Mesenchymal stem cell (in vitro differentiated cells and primary cell): ENCODE data around the gene GOLGA6L10.

Experiments used
- DNase-seq: peaks from one replicate; pipeline ENCODE4 v3.0.0-alpha.2; 2013
- H2AFZ ChIP-seq: one replicate; pipeline ENCODE4 v1.6.1; 2013; ENCODE audit warnings: low read depth, mild to moderate bottlenecking, control low read depth, inconsistent platforms, low read length, moderate library complexity
- H2AK5ac ChIP-seq: 2 replicates; pipeline ENCODE4 v1.6.1; 2013; ENCODE audit warnings: low read length, moderate library complexity, mild to moderate bottlenecking, inconsistent platforms; ENCODE audit not compliant: severe bottlenecking
- H2BK120ac ChIP-seq: one replicate; pipeline ENCODE4 v1.6.1; 2013; ENCODE audit warnings: low read depth, mild to moderate bottlenecking, inconsistent platforms, low read length, moderate library complexity
- H2BK12ac ChIP-seq, 2 experiments: one replicate each; pipeline ENCODE4 v1.6.1; 2013; ENCODE audit warnings: inconsistent platforms in 2 of 2, low read length in 2 of 2, mild to moderate bottlenecking in 2 of 2, moderate library complexity in 2 of 2, control low read depth in 1 of 2
- H2BK15ac ChIP-seq: one replicate; pipeline ENCODE4 v1.6.1; 2013; ENCODE audit warnings: mild to moderate bottlenecking, low read depth, inconsistent platforms; ENCODE audit not compliant: poor library complexity, severe bottlenecking
- H2BK5ac ChIP-seq: 2 replicates; pipeline ENCODE4 v1.6.1; 2013; ENCODE audit warnings: low read depth, mild to moderate bottlenecking, low read length, control low read depth, inconsistent platforms; ENCODE audit not compliant: poor library complexity, severe bottlenecking
- H3K14ac ChIP-seq, 2 experiments: one replicate each; pipeline ENCODE4 v1.6.1; 2013; ENCODE audit warnings: inconsistent platforms in 2 of 2, low read length in 2 of 2, control low read depth in 1 of 2, mild to moderate bottlenecking in 1 of 2, moderate library complexity in 1 of 2
- H3K18ac ChIP-seq, 2 experiments: one replicate each; pipeline ENCODE4 v1.6.1; 2013; ENCODE audit warnings: inconsistent platforms in 2 of 2, low read length in 2 of 2, control low read depth in 1 of 2, low read depth in 1 of 2, mild to moderate bottlenecking in 1 of 2
- H3K23ac ChIP-seq, 2 experiments: one replicate each; pipeline ENCODE4 v1.6.1; 2013; ENCODE audit warnings: inconsistent platforms in 2 of 2, low read length in 2 of 2, mild to moderate bottlenecking in 2 of 2, moderate library complexity in 2 of 2, control low read depth in 1 of 2
- H3K27ac ChIP-seq: 2 replicates; pipeline ENCODE4 v1.5.1; 2013; ENCODE audit warnings: mild to moderate bottlenecking, moderate library complexity, low read length, control low read depth, inconsistent platforms; ENCODE audit not compliant: poor library complexity, severe bottlenecking
- H3K27me3 ChIP-seq, 2 experiments: 2 replicates each; pipeline versions ENCODE4 v1.6.1 to v1.7.0; 2013; ENCODE audit warnings: low read length in 2 of 2, mild to moderate bottlenecking in 2 of 2, moderate library complexity in 2 of 2, control low read depth in 1 of 2, inconsistent platforms in 1 of 2; ENCODE audit not compliant: control insufficient read depth in 1 of 2, insufficient read depth in 1 of 2
- H3K36me3 ChIP-seq, 2 experiments: 2 replicates each; pipeline versions ENCODE4 v1.6.1 to v1.7.0; 2013; ENCODE audit warnings: low read length in 2 of 2, control low read depth in 1 of 2, inconsistent platforms in 1 of 2, low read depth in 1 of 2, mild to moderate bottlenecking in 1 of 2; ENCODE audit not compliant: insufficient read depth in 2 of 2, control insufficient read depth in 1 of 2
- H3K4ac ChIP-seq, 2 experiments: one replicate each; pipeline ENCODE4 v1.6.1; 2013; ENCODE audit warnings: inconsistent platforms in 2 of 2, low read length in 2 of 2, mild to moderate bottlenecking in 2 of 2, moderate library complexity in 2 of 2, control low read depth in 1 of 2, low read depth in 1 of 2
- H3K4me1 ChIP-seq: 2 replicates; pipeline ENCODE4 v1.6.1; 2013; ENCODE audit warnings: low read depth, low read length, control low read depth; ENCODE audit not compliant: control insufficient read depth, insufficient read depth
- H3K4me2 ChIP-seq: 2 replicates; pipeline ENCODE4 v1.6.1; 2013; ENCODE audit warnings: low read length, mild to moderate bottlenecking, inconsistent platforms; ENCODE audit not compliant: poor library complexity, severe bottlenecking
- H3K4me3 ChIP-seq, 2 experiments: 2 replicates each; pipeline versions ENCODE4 v1.5.1 to v1.7.0; 2013; ENCODE audit warnings: low read length in 2 of 2, mild to moderate bottlenecking in 2 of 2, control low read depth in 1 of 2, low read depth in 1 of 2; ENCODE audit not compliant: insufficient read depth in 1 of 2
- H3K79me1 ChIP-seq: replicated peaks from 2 replicates; pipeline ENCODE4 v1.6.1; 2013; ENCODE audit warnings: mild to moderate bottlenecking, control low read depth, low read length, inconsistent platforms; ENCODE audit not compliant: poor library complexity, severe bottlenecking
- H3K9ac ChIP-seq: 2 replicates; pipeline ENCODE4 v1.7.0; 2013; ENCODE audit warnings: mild to moderate bottlenecking, low read length, moderate library complexity
- H3K9me3 ChIP-seq: 2 replicates; pipeline ENCODE4 v1.7.0; 2013; ENCODE audit warnings: mild to moderate bottlenecking, low read length; ENCODE audit not compliant: control insufficient read depth
- H4K8ac ChIP-seq: one replicate; pipeline ENCODE4 v1.6.1; 2013; ENCODE audit warnings: inconsistent platforms, mild to moderate bottlenecking, low read length, moderate library complexity
- H4K91ac ChIP-seq: one replicate; pipeline ENCODE4 v1.6.1; 2013; ENCODE audit warnings: mild to moderate bottlenecking, low read length, inconsistent platforms
- WGBS: methylation state at CpG from one replicate; pipeline ENCODE4 v1.1.7; 2013; ENCODE audit warnings: mixed read lengths; 5-methylcytosine and 5-hydroxymethylcytosine counted together

GOLGA6L10 gene

GRCh38 chr15:82298520-82298919, 50.8 kb downstream of the GOLGA6L10 start:
- no peaks in the 10 kb centered on the region for H3K4me1 ChIP-seq
- no peaks in the 10 kb centered on the region for H3K36me3 ChIP-seq
- no peak overlapping the region for H3K4ac ChIP-seq
- H2AFZ ChIP-seq = no peak overlapping the region
- H4K8ac ChIP-seq = no peak overlapping the region
- no peak overlapping the region for H2AK5ac ChIP-seq
- H2BK15ac ChIP-seq = no peak overlapping the region
- no peak overlapping the region for H3K18ac ChIP-seq
- H3K27ac ChIP-seq = no peak overlapping the region
- no peak overlapping the region for H3K14ac ChIP-seq
- H3K27me3 ChIP-seq = peaks cover 0 to 19% of the 10 kb centered on the region in 2 experiments
- no peak overlapping the region for H3K4me3 ChIP-seq
- no peaks in the 10 kb centered on the region for H3K79me1 ChIP-seq
- H2BK120ac ChIP-seq = no peak overlapping the region
- 98% methylated on average over 41 of the region's 44 CpGs for WGBS
- H3K9me3 ChIP-seq = no peaks in the 10 kb centered on the region
- no peak overlapping the region for H3K9ac ChIP-seq
- H3K4me2 ChIP-seq = no peak overlapping the region
- no peak overlapping the region for H2BK12ac ChIP-seq
- no peak overlapping the region for H2BK5ac ChIP-seq
- no peak overlapping the region for H4K91ac ChIP-seq
- no peak for DNase-seq
- no peak overlapping the region for H3K23ac ChIP-seq

GRCh38 chr15:82298032-82298431, 51.2 kb downstream of the GOLGA6L10 start:
- Histone ChIP-seq H2BK12ac (no peak overlapping the region), H2BK5ac (no peak overlapping the region)
- DNase-seq = no peak

GRCh38 chr15:82297546-82297945, 51.7 kb downstream of the GOLGA6L10 start:
- H3K79me1 ChIP-seq = no peaks in the 10 kb centered on the region
- H2BK15ac ChIP-seq = no peak overlapping the region
- H2BK120ac ChIP-seq = no peak overlapping the region
- H4K91ac ChIP-seq = no peak overlapping the region
- H3K4ac ChIP-seq = no peak overlapping the region
- DNase-seq = no peak
- no peak overlapping the region for H3K9ac ChIP-seq
- H3K27me3 ChIP-seq = peaks cover 0 to 13% of the 10 kb centered on the region in 2 experiments
- H3K4me2 ChIP-seq = no peak overlapping the region
- H3K14ac ChIP-seq = no peak overlapping the region
- no peak overlapping the region for H3K27ac ChIP-seq
- no peak overlapping the region for H2BK12ac ChIP-seq
- H3K23ac ChIP-seq = no peak overlapping the region
- H2BK5ac ChIP-seq = no peak overlapping the region
- H2AK5ac ChIP-seq = no peak overlapping the region
- H4K8ac ChIP-seq = peak overlapping the region; percentile 23
- no peak overlapping the region for H2AFZ ChIP-seq
- H3K9me3 ChIP-seq = no peaks in the 10 kb centered on the region
- no peak overlapping the region for H3K18ac ChIP-seq
- H3K4me1 ChIP-seq = no peaks in the 10 kb centered on the region
- H3K4me3 ChIP-seq = no peak overlapping the region
- H3K36me3 ChIP-seq = no peaks in the 10 kb centered on the region
- 83% methylated on average over 5 of the region's 5 CpGs for WGBS

More at GRCh38 chr15:82298032-82298431, 51.2 kb downstream of the GOLGA6L10 start:
- Histone ChIP-seq H2BK15ac (no peak overlapping the region), H3K4ac (no peak overlapping the region), H2AK5ac (no peak overlapping the region), H3K4me1 (no peaks in the 10 kb centered on the region), H4K8ac (peak overlapping the region; percentile 23), H3K23ac (no peak overlapping the region), H3K14ac (no peak overlapping the region), H3K4me3 (no peak overlapping the region), H3K36me3 (no peaks in the 10 kb centered on the region), H4K91ac (no peak overlapping the region), H3K18ac (no peak overlapping the region), H3K9ac (no peak overlapping the region), H3K27ac (no peak overlapping the region), H3K27me3 (peaks cover 0 to 16% of the 10 kb centered on the region in 2 experiments), H3K9me3 (no peaks in the 10 kb centered on the region), H3K79me1 (no peaks in the 10 kb centered on the region), H3K4me2 (no peak overlapping the region), H2AFZ (no peak overlapping the region), H2BK120ac (no peak overlapping the region)
- 98% methylated on average over 10 of the region's 13 CpGs for WGBS

- DNase-seq = no peak
- no peak overlapping the region for H2BK12ac ChIP-seq
- H3K4ac ChIP-seq = no peak overlapping the region
- H3K9me3 ChIP-seq = no peaks in the 10 kb centered on the region
- no peak overlapping the region for H2BK5ac ChIP-seq
- peaks cover 0 to 9% of the 10 kb centered on the region in 2 experiments for H3K27me3 ChIP-seq
- H3K27ac ChIP-seq = no peak overlapping the region
- 61% methylated on average over 11 of the region's 11 CpGs for WGBS
- H4K91ac ChIP-seq = no peak overlapping the region
- H3K79me1 ChIP-seq = no peaks in the 10 kb centered on the region
- H3K9ac ChIP-seq = no peak overlapping the region
- H3K18ac ChIP-seq = no peak overlapping the region
- H3K4me3 ChIP-seq = no peak overlapping the region
- H2BK120ac ChIP-seq = no peak overlapping the region
- H2AK5ac ChIP-seq = no peak overlapping the region
- no peak overlapping the region for H3K4me2 ChIP-seq
- no peaks in the 10 kb centered on the region for H3K4me1 ChIP-seq
- H3K36me3 ChIP-seq = no peaks in the 10 kb centered on the region
- H2AFZ ChIP-seq = no peak overlapping the region
- H3K23ac ChIP-seq = no peak overlapping the region
- no peak overlapping the region for H4K8ac ChIP-seq
- H2BK15ac ChIP-seq = no peak overlapping the region
- no peak overlapping the region for H3K14ac ChIP-seq
These were observed 55.1 kb downstream of the GOLGA6L10 start for GRCh38 chr15:82294061-82294690.
